B cell (primary cell): ENCODE results near the gene CABLES1. TPM values are rescaled to one million over a fixed set of nuclear protein-coding genes. Genes with fewer than 3 reads are reported as not detected.
"Not testable (repeated sequence)": the region's sequence is repeated elsewhere in the genome, so short reads cannot be mapped to it uniquely, and the experiment has no call there.

Experiments used
- ATAC-seq: fragments of 200-7000 bp; cut with Tn5 transposase; one replicate; pipeline ENCODE4 v1.10.0; 2021; ENCODE audit warnings: low read depth, mild to moderate bottlenecking, moderate number of reproducible peaks, moderate library complexity
- CTCF ChIA-PET: fragments of 350-600 bp; sonication (Branson Sonifier 250); formaldehyde crosslinking; loops from one replicate; lab custom pipeline; 2021; ENCODE audit warnings: antibody characterized with exemption, inconsistent platforms; lab: Charles Lee
- POLR2A ChIA-PET: fragments of 350-600 bp; sonication (Branson Sonifier 250); formaldehyde crosslinking; loops from one replicate; lab custom pipeline; 2021; ENCODE audit warnings: antibody characterized with exemption; lab: Charles Lee
- DNase-seq: peaks from one replicate; pipeline ENCODE4 v3.0.0; 2013
- H2AFZ ChIP-seq: 2 replicates; pipeline ENCODE4 v1.6.1; 2012; ENCODE audit warnings: mild to moderate bottlenecking, low read depth, low read length; ENCODE audit not compliant: insufficient read depth, poor library complexity, severe bottlenecking
- H3K27ac ChIP-seq, 2 donors: 1 replicate in 1 of 2; 2 replicates in 1 of 2; pipeline ENCODE4 v1.5.1; 2012 to 2013; ENCODE audit warnings: low read length in 2 of 2, mild to moderate bottlenecking in 2 of 2, moderate library complexity in 1 of 2
- H3K27me3 ChIP-seq, 4 experiments: fragments of 200-600 bp in 1 of 4; sonication (generic) in 1 of 4; replicated peaks in 1 of 4; 1 replicate in 2 of 4; 2 replicates in 2 of 4; pipeline versions ENCODE4 v1.6.1 to v1.7.0; 2013 to 2016; ENCODE audit warnings: low read length in 3 of 4, mild to moderate bottlenecking in 2 of 4, mixed read lengths in 1 of 4, moderate library complexity in 1 of 4; ENCODE audit not compliant: insufficient read depth in 4 of 4, control insufficient read depth in 3 of 4; ENCODE audit errors: control extremely low read depth in 1 of 4
- H3K36me3 ChIP-seq, 2 experiments: replicated peaks in 1 of 2; 1 replicate in 1 of 2; 2 replicates in 1 of 2; pipeline versions ENCODE4 v1.6.1 to v1.7.1; 2013; ENCODE audit warnings: low read length in 1 of 2; ENCODE audit not compliant: insufficient read depth in 2 of 2, control insufficient read depth in 1 of 2; ENCODE audit errors: control extremely low read depth in 1 of 2, extremely low read depth in 1 of 2
- H3K4me1 ChIP-seq, 2 donors: fragments of 200-600 bp in 1 of 2; sonication (generic) in 1 of 2; 1 replicate in 1 of 2; 2 replicates in 1 of 2; pipeline versions ENCODE4 v1.5.1 to v1.6.1; 2013 to 2017; ENCODE audit warnings: low read length in 2 of 2; ENCODE audit not compliant: control insufficient read depth in 2 of 2, insufficient read depth in 2 of 2
- H3K4me2 ChIP-seq: replicated peaks from 2 replicates; pipeline ENCODE3; 2012; ENCODE audit warnings: mild to moderate bottlenecking, low read depth, low read length; ENCODE audit not compliant: poor library complexity, severe bottlenecking
- H3K4me3 ChIP-seq, 5 experiments: fragments of 200-600 bp in 1 of 5; sonication (generic) in 1 of 5; 1 replicate in 3 of 5; 2 replicates in 2 of 5; pipeline versions ENCODE4 v1.5.1 to v1.7.0; 2011 to 2016; ENCODE audit warnings: low read length in 4 of 5, mild to moderate bottlenecking in 4 of 5, low read depth in 2 of 5, control low read depth in 1 of 5, moderate library complexity in 1 of 5; ENCODE audit not compliant: insufficient read depth in 1 of 5; ENCODE audit errors: control extremely low read depth in 1 of 5, extremely low read depth in 1 of 5
- H3K79me2 ChIP-seq: fragments of 200-600 bp; sonication (generic); one replicate; pipeline ENCODE4 v1.6.0; 2016; ENCODE audit warnings: low read length; ENCODE audit not compliant: control insufficient read depth, insufficient read depth
- H3K9ac ChIP-seq: fragments of 200-600 bp; sonication (generic); 2 replicates; pipeline ENCODE4 v1.6.1; 2017; ENCODE audit warnings: mild to moderate bottlenecking, low read length, moderate library complexity
- H3K9me3 ChIP-seq, 3 donors: one replicate each; pipeline versions ENCODE4 v1.6.1 to v1.7.1; 2013; ENCODE audit warnings: low read length in 2 of 3; ENCODE audit not compliant: control insufficient read depth in 2 of 3, insufficient read depth in 1 of 3; ENCODE audit errors: control extremely low read depth in 1 of 3
- H4K20me1 ChIP-seq: 2 replicates; pipeline ENCODE4 v1.6.0; 2012; ENCODE audit warnings: mild to moderate bottlenecking, low read length; ENCODE audit not compliant: insufficient read depth, control insufficient read depth, poor library complexity, severe bottlenecking
- H3K27ac Mint-ChIP-seq: one replicate; pipeline ENCODE4 v1.8.0; 2021; ENCODE audit warnings: mixed read lengths
- H3K27me3 Mint-ChIP-seq: one replicate; pipeline ENCODE4 v1.8.0; 2021; ENCODE audit warnings: mixed read lengths
- H3K4me1 Mint-ChIP-seq: one replicate; pipeline ENCODE4 v1.8.0; 2021; ENCODE audit warnings: mixed read lengths
- H3K4me3 Mint-ChIP-seq: one replicate; pipeline ENCODE4 v1.8.0; 2021; ENCODE audit warnings: mixed read lengths
- H3K9me3 Mint-ChIP-seq: one replicate; pipeline ENCODE4 v1.8.0; 2022; ENCODE audit warnings: mixed read lengths; ENCODE audit not compliant: insufficient read depth
- CTCF ChIP-seq: fragments of 200-600 bp; IDR thresholded peaks from one replicate; pipeline ENCODE4 v1.8.0; 2022; ENCODE audit warnings: antibody characterized with exemption, mild to moderate bottlenecking
- EZH2 ChIP-seq: IDR thresholded peaks from 2 replicates; pipeline ENCODE4 v1.6.1; 2012; ENCODE audit warnings: borderline replicate concordance, low read depth, mild to moderate bottlenecking, moderate library complexity, low read length; ENCODE audit not compliant: insufficient read depth, poor library complexity, severe bottlenecking
- WGBS: methylation state at CpG from one replicate; pipeline ENCODE4 v1.1.5; 2013; ENCODE audit warnings: missing lambda C conversion rate; ENCODE audit not compliant: insufficient coverage; 5-methylcytosine and 5-hydroxymethylcytosine counted together
- intact Hi-C: fragments of 100-400 bp; cut with micrococcal nuclease; formaldehyde crosslinking; loops from one replicate; pipeline ENCODE4 v1.10.0; 2022
- polyA plus RNA-seq: library from polyadenylated mRNA; depleted of rRNA; stranded (reverse); fragments of >200 nt; gene quantifications from 2 replicates; pipeline ENCODE4 v1.2.3, GENCODE V29; 2012
- total RNA-seq, 2 donors: library from RNA; stranded (reverse); fragments of 120-200 nt in 1 of 2; gene quantifications; 1 replicate in 1 of 2; 2 replicates in 1 of 2; pipeline versions ENCODE4 v1.2.3 to v1.2.4, GENCODE V29; 2013 to 2022

The CABLES1 gene
- total and polyA plus RNA-seq, 2 donors (not counting 1 experiment from before 2014, with no cell fraction given): 0.30 to 56.3 TPM

GRCh38 chr18:23156134-23156533, 20.8 kb downstream of the CABLES1 start:
- intact Hi-C loops: no loop called here
- Histone ChIP-seq H3K27ac (no peak overlapping the region), H3K9me3 (no peaks in the 10 kb centered on the region), H3K79me2 (no peaks in the 10 kb centered on the region), H3K4me2 (no peak overlapping the region), H3K4me3 (no peak overlapping the region), H2AFZ (no peak overlapping the region), H3K27me3 (no peaks in the 10 kb centered on the region), H4K20me1 (no peaks in the 10 kb centered on the region), H3K36me3 (no peaks in the 10 kb centered on the region), H3K4me1 (no peaks in the 10 kb centered on the region), H3K9ac (no peak overlapping the region)
- 86% methylated on average over 3 of the region's 7 CpGs for WGBS
- DNase-seq (no peak), ATAC-seq (no peak)
- no peak overlapping the region for H3K4me3 Mint-ChIP-seq
- H3K27ac Mint-ChIP-seq: no peak overlapping the region
- CTCF ChIA-PET: no interaction called here
- POLR2A ChIA-PET: no interaction called here
- no peaks in the 10 kb centered on the region for H3K4me1 Mint-ChIP-seq
- peaks cover 3% of the 10 kb centered on the region for H3K27me3 Mint-ChIP-seq
- no peaks in the 10 kb centered on the region for H3K9me3 Mint-ChIP-seq
- TF ChIP-seq EZH2: no peak
- TF ChIP-seq CTCF: no peak

- H2AFZ ChIP-seq: no peak overlapping the region
- no peaks in the 10 kb centered on the region for H3K36me3 ChIP-seq
- no peaks in the 10 kb centered on the region for H3K79me2 ChIP-seq
- ATAC-seq (no peak), DNase-seq (no peak)
- H3K4me3 ChIP-seq: no peak overlapping the region
- no peak for TF ChIP-seq EZH2
- no peaks in the 10 kb centered on the region for H4K20me1 ChIP-seq
- no peak overlapping the region for H3K4me3 Mint-ChIP-seq
- no peak overlapping the region for H3K9ac ChIP-seq
- peaks cover 12% of the 10 kb centered on the region for H3K27me3 Mint-ChIP-seq
- H3K27ac ChIP-seq: no peak overlapping the region
- no peaks in the 10 kb centered on the region for H3K4me1 ChIP-seq
- H3K4me1 Mint-ChIP-seq: no peaks in the 10 kb centered on the region
- WGBS: 100% methylated on average over 2 of the region's 2 CpGs
- ChIA-PET POLR2A (no interaction called here), CTCF (no interaction called here)
- H3K4me2 ChIP-seq: no peak overlapping the region
- no peaks in the 10 kb centered on the region for H3K27me3 ChIP-seq
- H3K9me3 ChIP-seq: no peaks in the 10 kb centered on the region
- no peak overlapping the region for H3K27ac Mint-ChIP-seq
- intact Hi-C loops: no loop called here
- H3K9me3 Mint-ChIP-seq: no peaks in the 10 kb centered on the region
Observed at GRCh38 chr18:23158058-23158457, 22.8 kb downstream of the CABLES1 start.

GRCh38 chr18:23158884-23159283, 23.6 kb downstream of the CABLES1 start:
- H3K36me3 ChIP-seq, H2AFZ ChIP-seq, H3K4me3 ChIP-seq, H3K9ac ChIP-seq, H3K27me3 ChIP-seq, H3K79me2 ChIP-seq, DNase-seq, intact Hi-C loops, ATAC-seq, H3K4me1 ChIP-seq, H3K27ac Mint-ChIP-seq, H4K20me1 ChIP-seq, H3K4me3 Mint-ChIP-seq, CTCF ChIA-PET, H3K27ac ChIP-seq, POLR2A ChIA-PET, H3K9me3 ChIP-seq, H3K4me2 ChIP-seq, H3K4me1 Mint-ChIP-seq, H3K9me3 Mint-ChIP-seq: not testable (repeated sequence)
- WGBS: 94% methylated on average over 12 of the region's 14 CpGs
- H3K27me3 Mint-ChIP-seq: peaks cover 16% of the 10 kb centered on the region
